HepG2 (cell line): ENCODE results near the gene RBM45. TPM values are rescaled to one million over a fixed set of nuclear protein-coding genes. Genes with fewer than 3 reads are reported as not detected.

Source experiments
- ARNTL ChIP-seq: sonication (generic); formaldehyde crosslinking; IDR thresholded peaks from 2 replicates; pipeline ENCODE4 v1.4.0; 2020; ENCODE audit warnings: mild to moderate bottlenecking, missing genetic modification reagents
- ASH2L ChIP-seq: fragments of 300-600, 200-600 bp; sonication (generic); IDR thresholded peaks from 2 replicates; pipeline ENCODE4 v1.7.0; 2017; ENCODE audit warnings: low read depth, mild to moderate bottlenecking, moderate library complexity, mixed read lengths, low read length; ENCODE audit not compliant: insufficient read length
- BORCS8-MEF2B ChIP-seq: sonication (generic); formaldehyde crosslinking; IDR thresholded peaks from 2 replicates; pipeline ENCODE4 v1.8.0; 2022; ENCODE audit warnings: mild to moderate bottlenecking, missing genetic modification reagents
- CAMTA2 ChIP-seq: sonication (generic); formaldehyde crosslinking; IDR thresholded peaks from 2 replicates; pipeline ENCODE4 v1.4.0; 2020; ENCODE audit warnings: mild to moderate bottlenecking, missing genetic modification reagents, borderline replicate concordance
- CSRNP2 ChIP-seq: sonication (generic); formaldehyde crosslinking; conservative IDR thresholded peaks from 2 replicates; pipeline ENCODE4 v1.8.0; 2022; ENCODE audit warnings: low read depth, missing genetic modification reagents
- FOXA1 ChIP-seq, 2 experiments: fragments of 450-650 bp in 1 of 2; sonication (generic) in 1 of 2; formaldehyde crosslinking in 1 of 2; IDR thresholded peaks; 2 replicates each; pipeline versions ENCODE4 v1.4.0 to v1.6.1; 2016 to 2020; ENCODE audit warnings: missing genetic modification reagents in 1 of 2
- GMEB1 ChIP-seq: sonication (generic); formaldehyde crosslinking; IDR thresholded peaks from 2 replicates; pipeline ENCODE4 v1.5.1; 2020; ENCODE audit warnings: missing genetic modification reagents, mild to moderate bottlenecking, borderline replicate concordance
- GTF2F1 ChIP-seq: fragments of 150-350 bp; IDR thresholded peaks from 2 replicates; pipeline ENCODE4 v1.6.1; 2014; ENCODE audit warnings: low read length
- HNF4G ChIP-seq, 2 experiments: sonication (generic) in 1 of 2; formaldehyde crosslinking in 1 of 2; IDR thresholded peaks; 2 replicates each; pipeline versions ENCODE4 v1.4.0 to v1.6.1; 2011 to 2020; ENCODE audit warnings: borderline replicate concordance in 2 of 2, low read depth in 2 of 2, mild to moderate bottlenecking in 2 of 2, low read length in 1 of 2, missing genetic modification reagents in 1 of 2, moderate library complexity in 1 of 2
- HOXA7 ChIP-seq: sonication (generic); formaldehyde crosslinking; IDR thresholded peaks from 2 replicates; pipeline ENCODE4 v1.8.1; 2022; ENCODE audit warnings: mild to moderate bottlenecking, missing genetic modification reagents, moderate library complexity
- PLSCR1 ChIP-seq: sonication (generic); formaldehyde crosslinking; IDR thresholded peaks from 2 replicates; pipeline ENCODE4 v1.5.0; 2020; ENCODE audit warnings: missing genetic modification reagents, mild to moderate bottlenecking, borderline replicate concordance
- TFDP2 ChIP-seq: sonication (generic); formaldehyde crosslinking; IDR thresholded peaks from 2 replicates; pipeline ENCODE4 v1.4.0; 2020; ENCODE audit warnings: missing genetic modification reagents
- ZNF510 ChIP-seq: sonication (generic); formaldehyde crosslinking; IDR thresholded peaks from 2 replicates; pipeline ENCODE4 v1.4.0; 2020; ENCODE audit warnings: low read depth, mild to moderate bottlenecking, missing genetic modification reagents
- ZNF616 ChIP-seq: sonication (generic); formaldehyde crosslinking; IDR thresholded peaks from 2 replicates; pipeline ENCODE4 v1.5.0; 2020; ENCODE audit warnings: low read depth, mild to moderate bottlenecking, missing genetic modification reagents
- ZNF766 ChIP-seq: sonication (generic); formaldehyde crosslinking; IDR thresholded peaks from 2 replicates; pipeline ENCODE4 v1.5.0; 2020; ENCODE audit warnings: missing genetic modification reagents, borderline replicate concordance
- polyA plus RNA-seq, 8 experiments: library from polyadenylated mRNA; depleted of rRNA in 3 of 8; stranded (reverse) in 7 of 8; unstranded in 1 of 8; fragments of >200 nt; fragmentation: Illumina TruSeq in 4 of 8; extraction: Trizol in 4 of 8; gene quantifications; 2 replicates each; pipeline versions ENCODE4 v1.2.1 to v1.2.3, GENCODE V29; 2011 to 2016; ENCODE audit warnings: low read depth in 4 of 8, missing spikeins in 1 of 8, mixed read lengths in 1 of 8; ENCODE audit not compliant: insufficient read depth in 1 of 8
- total RNA-seq, 5 experiments: library from RNA; depleted of rRNA; stranded (reverse); fragments of >200 nt; fragmentation: Illumina TruSeq; extraction: Trizol; gene quantifications; 2 replicates each; pipeline ENCODE4 v1.2.3, GENCODE V29; 2016; ENCODE audit warnings: low read depth in 1 of 5
- TF ChIP-seq, protein P1 (sequence below): sonication (generic); formaldehyde crosslinking; IDR thresholded peaks from 2 replicates; pipeline ENCODE4 v1.8.0; 2022; ENCODE audit warnings: mild to moderate bottlenecking, missing genetic modification reagents, borderline replicate concordance
- TF ChIP-seq, protein P2 (sequence below): IDR thresholded peaks from 2 replicates; pipeline ENCODE4 v1.6.1; 2016

Gene RBM45
- total and polyA plus RNA-seq, 2 of the 13 experiments (the other 11 are each of a cell fraction or from before 2014, with no cell fraction given): 5.7 to 25.2 TPM

- TF ChIP-seq GMEB1 (CRISPR knock-in tag) (peak; percentile 90), ZNF510 (peak; percentile 86; the same call in 1 of the 2 replicates), ARNTL (CRISPR knock-in tag) (peak; percentile 78; the same call in 1 of the 2 replicates), HNF4G (IDR thresholded peaks at IDR 0.05; ENCODE audit: borderline replicate concordance, low read depth, low read length) (no peak), HNF4G (CRISPR knock-in tag; IDR thresholded peaks at IDR 0.05; ENCODE audit: borderline replicate concordance, low read depth) (peak; percentile 66; the same call in 1 of the 2 replicates), TFDP2 (CRISPR knock-in tag) (peak; percentile 87), FOXA1 (IDR thresholded peaks at IDR 0.05) (no peak), FOXA1 (CRISPR knock-in tag; IDR thresholded peaks at IDR 0.05) (peak; percentile 38; the same call in 1 of the 2 replicates), BORCS8-MEF2B (CRISPR knock-in tag) (peak; percentile 98), ZNF616 (CRISPR knock-in tag) (peak; percentile 92), GTF2F1 (0 out of 2 replicates have a peak, but pooled peaks have one; percentile 40), CAMTA2 (CRISPR knock-in tag) (peak; percentile 58; the same call in 1 of the 2 replicates), ZNF766 (CRISPR knock-in tag) (0 out of 2 replicates have a peak, but pooled peaks have one; percentile 90), PLSCR1 (peak; percentile 86; the same call in 1 of the 2 replicates), CSRNP2 (CRISPR knock-in tag) (peak; percentile 59; the same call in 1 of the 2 replicates), ASH2L (peak; percentile 87), HOXA7 (CRISPR knock-in tag) (peak; percentile 93; the same call in 1 of the 2 replicates)
- TF ChIP-seq, protein P1, sequence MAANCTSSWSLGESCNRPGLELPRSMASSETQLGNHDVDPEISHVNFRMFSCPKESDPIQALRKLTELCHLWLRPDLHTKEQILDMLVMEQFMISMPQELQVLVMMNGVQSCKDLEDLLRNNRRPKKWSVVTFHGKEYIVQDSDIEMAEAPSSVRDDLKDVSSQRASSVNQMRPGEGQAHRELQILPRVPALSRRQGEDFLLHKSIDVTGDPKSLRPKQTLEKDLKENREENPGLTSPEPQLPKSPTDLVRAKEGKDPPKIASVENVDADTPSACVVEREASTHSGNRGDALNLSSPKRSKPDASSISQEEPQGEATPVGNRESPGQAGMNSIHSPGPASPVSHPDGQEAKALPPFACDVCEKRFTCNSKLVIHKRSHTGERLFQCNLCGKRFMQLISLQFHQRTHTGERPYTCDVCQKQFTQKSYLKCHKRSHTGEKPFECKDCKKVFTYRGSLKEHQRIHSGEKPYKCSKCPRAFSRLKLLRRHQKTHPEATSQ: peak; percentile 100; the same call in 1 of the 2 replicates
- TF ChIP-seq, protein P2, sequence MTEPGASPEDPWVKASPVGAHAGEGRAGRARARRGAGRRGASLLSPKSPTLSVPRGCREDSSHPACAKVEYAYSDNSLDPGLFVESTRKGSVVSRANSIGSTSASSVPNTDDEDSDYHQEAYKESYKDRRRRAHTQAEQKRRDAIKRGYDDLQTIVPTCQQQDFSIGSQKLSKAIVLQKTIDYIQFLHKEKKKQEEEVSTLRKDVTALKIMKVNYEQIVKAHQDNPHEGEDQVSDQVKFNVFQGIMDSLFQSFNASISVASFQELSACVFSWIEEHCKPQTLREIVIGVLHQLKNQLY: peak; percentile 58; the same call in 1 of the 2 replicates
Measured at GRCh38 chr2:178112202-178113152, at the start of gene RBM45 (continued).
